HepG2 (cell line): ENCODE results near the gene GGTA1. TPM values are rescaled to one million over a fixed set of nuclear protein-coding genes. Genes with fewer than 3 reads are reported as not detected.

Experiments used
- HIC2 ChIP-seq: sonication (generic); formaldehyde crosslinking; IDR thresholded peaks from 2 replicates; pipeline ENCODE4 v1.9.0; 2022; ENCODE audit warnings: low read depth, missing genetic modification reagents
- HIVEP1 ChIP-seq: sonication (generic); formaldehyde crosslinking; IDR thresholded peaks from 2 replicates; pipeline ENCODE4 v1.4.0; 2020; ENCODE audit warnings: mild to moderate bottlenecking, missing genetic modification reagents
- KDM6A ChIP-seq: IDR thresholded peaks from 2 replicates; pipeline ENCODE4 v1.6.1; 2016; ENCODE audit warnings: low read depth
- RARA ChIP-seq: IDR thresholded peaks from 2 replicates; pipeline ENCODE4 v1.6.1; 2016; ENCODE audit warnings: missing genetic modification reagents, missing compliant biosample characterization
- TAF1 ChIP-seq: sonication (generic); formaldehyde crosslinking; IDR thresholded peaks from 2 replicates; pipeline ENCODE4 v1.4.0; 2020; ENCODE audit warnings: missing genetic modification reagents
- THAP8 ChIP-seq: sonication (generic); formaldehyde crosslinking; IDR thresholded peaks from 2 replicates; pipeline ENCODE4 v1.5.1; 2020; ENCODE audit warnings: missing genetic modification reagents, mild to moderate bottlenecking, borderline replicate concordance
- ZFP91 ChIP-seq: sonication (generic); formaldehyde crosslinking; IDR thresholded peaks from 2 replicates; pipeline ENCODE4 v1.9.0; 2022; ENCODE audit warnings: missing genetic modification reagents, mild to moderate bottlenecking, borderline replicate concordance
- ZFYVE20 ChIP-seq: sonication (generic); formaldehyde crosslinking; IDR thresholded peaks from 2 replicates; pipeline ENCODE4 v1.8.0; 2023; ENCODE audit warnings: low read depth, mild to moderate bottlenecking, moderate library complexity, missing genetic modification reagents, borderline replicate concordance
- ZKSCAN1 ChIP-seq: fragments of 150-350 bp; IDR thresholded peaks from 2 replicates; pipeline ENCODE4 v1.6.1; 2014; ENCODE audit warnings: low read length
- ZNF318 ChIP-seq: sonication (generic); formaldehyde crosslinking; IDR thresholded peaks from 2 replicates; pipeline ENCODE4 v1.4.0; 2020; ENCODE audit warnings: mild to moderate bottlenecking, missing genetic modification reagents
- ZNF383 ChIP-seq: sonication (generic); formaldehyde crosslinking; IDR thresholded peaks from 2 replicates; pipeline ENCODE4 v1.4.0; 2020; ENCODE audit warnings: missing genetic modification reagents, mild to moderate bottlenecking, borderline replicate concordance
- ZNF564 ChIP-seq: sonication (generic); formaldehyde crosslinking; IDR thresholded peaks from 2 replicates; pipeline ENCODE4 v1.8.1; 2023; ENCODE audit warnings: mild to moderate bottlenecking, missing genetic modification reagents
- ZNF572 ChIP-seq: sonication (generic); formaldehyde crosslinking; IDR thresholded peaks from 2 replicates; pipeline ENCODE4 v1.5.1; 2020; ENCODE audit warnings: mild to moderate bottlenecking, missing genetic modification reagents
- ZNF619 ChIP-seq: sonication (generic); formaldehyde crosslinking; IDR thresholded peaks from 2 replicates; pipeline ENCODE4 v1.4.0; 2020; ENCODE audit warnings: mild to moderate bottlenecking, missing genetic modification reagents
- ZNF784 ChIP-seq: sonication (generic); formaldehyde crosslinking; IDR thresholded peaks from 2 replicates; pipeline ENCODE4 v1.5.1; 2020; ENCODE audit warnings: missing genetic modification reagents, mild to moderate bottlenecking, borderline replicate concordance
- ZNF790 ChIP-seq: sonication (generic); formaldehyde crosslinking; IDR thresholded peaks from 2 replicates; pipeline ENCODE4 v1.8.0; 2022; ENCODE audit warnings: missing genetic modification reagents, mild to moderate bottlenecking, borderline replicate concordance
- polyA plus RNA-seq, 8 experiments: library from polyadenylated mRNA; depleted of rRNA in 3 of 8; stranded (reverse) in 7 of 8; unstranded in 1 of 8; fragments of >200 nt; fragmentation: Illumina TruSeq in 4 of 8; extraction: Trizol in 4 of 8; gene quantifications; 2 replicates each; pipeline versions ENCODE4 v1.2.1 to v1.2.3, GENCODE V29; 2011 to 2016; ENCODE audit warnings: low read depth in 4 of 8, missing spikeins in 1 of 8, mixed read lengths in 1 of 8; ENCODE audit not compliant: insufficient read depth in 1 of 8
- total RNA-seq, 5 experiments: library from RNA; depleted of rRNA; stranded (reverse); fragments of >200 nt; fragmentation: Illumina TruSeq; extraction: Trizol; gene quantifications; 2 replicates each; pipeline ENCODE4 v1.2.3, GENCODE V29; 2016; ENCODE audit warnings: low read depth in 1 of 5

Gene GGTA1
- total and polyA plus RNA-seq, 2 of the 13 experiments (the other 11 are each of a cell fraction or from before 2014, with no cell fraction given): not detected

- no peak for TF ChIP-seq ZNF318 (CRISPR knock-in tag)
- no peak for TF ChIP-seq THAP8 (CRISPR knock-in tag)
- peak; percentile 85 for TF ChIP-seq ZFP91 (CRISPR knock-in tag)
- TF ChIP-seq KDM6A: no peak
- TF ChIP-seq HIC2 (CRISPR knock-in tag): no peak
- TF ChIP-seq ZNF572: peak; percentile 61; the same call in 1 of the 2 replicates
- 0 out of 2 replicates have a peak, but pooled peaks have one; percentile 44 for TF ChIP-seq ZNF564 (CRISPR knock-in tag)
- TF ChIP-seq ZNF619: 0 out of 2 replicates have a peak, but pooled peaks have one; percentile 56
- TF ChIP-seq ZFYVE20 (CRISPR knock-in tag): no peak
- no peak for TF ChIP-seq ZKSCAN1
- TF ChIP-seq TAF1 (CRISPR knock-in tag): no peak
- TF ChIP-seq HIVEP1 (CRISPR knock-in tag): peak; percentile 23; the same call in 1 of the 2 replicates
- 0 out of 2 replicates have a peak, but pooled peaks have one; percentile 62 for TF ChIP-seq ZNF383
- no peak for TF ChIP-seq ZNF790
- TF ChIP-seq RARA (CRISPR knock-in tag): no peak
- no peak; the same call in 1 of the 2 replicates for TF ChIP-seq ZNF784 (CRISPR knock-in tag)
Observed at GRCh38 chr9:121545875-121546423, 46.3 kb upstream of the GGTA1 start (continued).
